Fibroblast of lung (primary cell): ENCODE measurements around the gene SYCN. TPM values are rescaled to one million over a fixed set of nuclear protein-coding genes. Genes with fewer than 3 reads are reported as not detected.

ENCODE experiments used
- DNase-seq, 2 donors: peaks; one replicate each; pipeline versions ENCODE4 v3.0.0 to v3.0.0-alpha.2; 2010; ENCODE audit warnings: low read depth in 2 of 2
- H2AFZ ChIP-seq: 2 replicates; pipeline ENCODE4 v1.5.1; 2012; ENCODE audit warnings: low read length, control low read depth, inconsistent platforms
- H3K27ac ChIP-seq: 2 replicates; pipeline ENCODE4 v1.5.1; 2011; ENCODE audit warnings: low read length, control low read depth; ENCODE audit not compliant: insufficient read depth
- H3K27me3 ChIP-seq: 2 replicates; pipeline ENCODE4 v1.5.1; 2011; ENCODE audit warnings: mild to moderate bottlenecking, low read length; ENCODE audit not compliant: control insufficient read depth, insufficient read depth
- H3K36me3 ChIP-seq: 2 replicates; pipeline ENCODE4 v1.5.1; 2011; ENCODE audit warnings: low read length; ENCODE audit not compliant: control insufficient read depth, insufficient read depth
- H3K4me1 ChIP-seq: 2 replicates; pipeline ENCODE4 v1.5.1; 2011; ENCODE audit warnings: low read length; ENCODE audit not compliant: control insufficient read depth, insufficient read depth; ENCODE audit errors: extremely low read depth
- H3K4me2 ChIP-seq: 2 replicates; pipeline ENCODE4 v1.5.1; 2011; ENCODE audit warnings: low read length, control low read depth; ENCODE audit not compliant: insufficient read depth; ENCODE audit errors: extremely low read depth
- H3K4me3 ChIP-seq, 4 experiments: fragments of 200-600 bp in 1 of 4; sonication (generic) in 1 of 4; replicated peaks in 1 of 4; 2 replicates each; pipeline ENCODE4 v1.5.1; 2011 to 2016; ENCODE audit warnings: low read length in 4 of 4, low read depth in 3 of 4, mild to moderate bottlenecking in 3 of 4, control low read depth in 2 of 4, inconsistent platforms in 1 of 4, mixed read lengths in 1 of 4; ENCODE audit not compliant: insufficient read depth in 1 of 4; ENCODE audit errors: control extremely low read depth in 1 of 4
- H3K79me2 ChIP-seq: 2 replicates; pipeline ENCODE4 v1.5.1; 2012; ENCODE audit warnings: mild to moderate bottlenecking, low read length, inconsistent platforms; ENCODE audit not compliant: control insufficient read depth, insufficient read depth
- H3K9ac ChIP-seq: 2 replicates; pipeline ENCODE4 v1.5.1; 2011; ENCODE audit warnings: mild to moderate bottlenecking, low read length, control low read depth; ENCODE audit not compliant: insufficient read depth
- H3K9me3 ChIP-seq: 2 replicates; pipeline ENCODE4 v1.5.1; 2012; ENCODE audit warnings: low read depth, low read length; ENCODE audit not compliant: control insufficient read depth, insufficient read depth
- H4K20me1 ChIP-seq: 2 replicates; pipeline ENCODE4 v1.5.1; 2011; ENCODE audit warnings: low read length; ENCODE audit not compliant: control insufficient read depth, insufficient read depth; ENCODE audit errors: extremely low read depth
- EZH2 ChIP-seq: IDR thresholded peaks from 2 replicates; pipeline ENCODE4 v1.5.1; 2012; ENCODE audit warnings: low read length, control low read depth, mild to moderate bottlenecking; ENCODE audit errors: missing control alignments
- polyA plus RNA-seq, 2 donors: library from polyadenylated mRNA; depleted of rRNA in 1 of 2; stranded (reverse) in 1 of 2; unstranded in 1 of 2; fragments of >200 nt; gene quantifications; 2 replicates each; pipeline ENCODE4 v1.2.1, GENCODE V29; 2011 to 2012; ENCODE audit warnings: missing spikeins in 1 of 2
- total RNA-seq: library from RNA; depleted of rRNA; stranded (reverse); fragments of >200 nt; gene quantifications from 2 replicates; pipeline ENCODE4 v1.2.1, GENCODE V29; 2014
- TF ChIP-seq, protein P1 (sequence below), 2 donors: IDR thresholded peaks in 1 of 2; conservative IDR thresholded peaks in 1 of 2; 1 replicate in 1 of 2; 2 replicates in 1 of 2; pipeline ENCODE4 v1.5.1; 2011 to 2012; ENCODE audit warnings: low read length in 2 of 2, control low read depth in 1 of 2, inconsistent platforms in 1 of 2, low read depth in 1 of 2, mild to moderate bottlenecking in 1 of 2

Gene SYCN
- total and polyA plus RNA-seq, 2 donors (not counting 1 experiment from before 2014, with no cell fraction given) = not detected

DNA sequence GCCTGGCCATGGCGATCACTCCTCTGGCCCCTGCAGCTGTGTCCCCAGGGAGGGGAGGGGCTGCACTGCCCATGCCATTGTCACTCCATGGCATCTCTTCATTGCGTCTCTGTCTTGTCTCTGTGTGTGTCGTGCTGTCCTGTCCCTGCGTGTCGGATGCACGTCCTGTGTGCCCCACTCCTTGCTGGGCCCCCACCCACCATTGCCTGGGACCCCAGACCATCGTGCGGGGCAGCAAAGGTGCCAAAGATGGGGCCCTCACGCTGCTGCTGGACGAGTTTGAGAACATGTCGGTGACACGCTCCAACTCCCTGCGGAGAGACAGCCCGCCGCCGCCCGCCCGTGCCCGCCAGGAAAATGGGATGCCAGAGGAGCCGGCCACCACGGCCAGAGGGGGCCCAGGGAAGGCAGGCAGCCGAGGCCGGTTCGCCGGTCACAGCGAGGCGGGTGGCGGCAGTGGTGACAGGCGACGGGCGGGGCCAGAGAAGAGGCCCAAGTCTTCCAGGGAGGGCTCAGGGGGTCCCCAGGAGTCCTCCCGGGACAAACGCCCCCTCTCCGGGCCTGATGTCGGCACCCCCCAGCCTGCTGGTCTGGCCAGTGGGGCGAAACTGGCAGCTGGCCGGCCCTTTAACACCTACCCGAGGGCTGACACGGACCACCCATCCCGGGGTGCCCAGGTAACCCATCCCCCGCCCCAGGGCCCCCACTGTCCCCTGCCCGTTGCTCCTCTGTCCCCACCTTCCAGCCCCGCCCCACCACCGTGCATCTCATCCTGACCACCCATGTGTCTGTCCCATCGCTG lies 31.2 kb downstream of the SYCN start:
- Histone ChIP-seq H3K9me3 (no peaks in the 10 kb centered on the region), H3K4me3 (no peak overlapping the region), H2AFZ (no peak overlapping the region), H3K4me1 (no peaks in the 10 kb centered on the region), H3K79me2 (no peaks in the 10 kb centered on the region), H3K27me3 (no peaks in the 10 kb centered on the region), H3K4me2 (no peak overlapping the region), H3K27ac (no peak overlapping the region), H3K36me3 (peaks cover 6% of the 10 kb centered on the region), H4K20me1 (no peaks in the 10 kb centered on the region), H3K9ac (no peak overlapping the region)
- no peak for DNase-seq
- TF ChIP-seq, protein P1, sequence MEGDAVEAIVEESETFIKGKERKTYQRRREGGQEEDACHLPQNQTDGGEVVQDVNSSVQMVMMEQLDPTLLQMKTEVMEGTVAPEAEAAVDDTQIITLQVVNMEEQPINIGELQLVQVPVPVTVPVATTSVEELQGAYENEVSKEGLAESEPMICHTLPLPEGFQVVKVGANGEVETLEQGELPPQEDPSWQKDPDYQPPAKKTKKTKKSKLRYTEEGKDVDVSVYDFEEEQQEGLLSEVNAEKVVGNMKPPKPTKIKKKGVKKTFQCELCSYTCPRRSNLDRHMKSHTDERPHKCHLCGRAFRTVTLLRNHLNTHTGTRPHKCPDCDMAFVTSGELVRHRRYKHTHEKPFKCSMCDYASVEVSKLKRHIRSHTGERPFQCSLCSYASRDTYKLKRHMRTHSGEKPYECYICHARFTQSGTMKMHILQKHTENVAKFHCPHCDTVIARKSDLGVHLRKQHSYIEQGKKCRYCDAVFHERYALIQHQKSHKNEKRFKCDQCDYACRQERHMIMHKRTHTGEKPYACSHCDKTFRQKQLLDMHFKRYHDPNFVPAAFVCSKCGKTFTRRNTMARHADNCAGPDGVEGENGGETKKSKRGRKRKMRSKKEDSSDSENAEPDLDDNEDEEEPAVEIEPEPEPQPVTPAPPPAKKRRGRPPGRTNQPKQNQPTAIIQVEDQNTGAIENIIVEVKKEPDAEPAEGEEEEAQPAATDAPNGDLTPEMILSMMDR (conservative IDR thresholded peaks at IDR 0.05 in 1 of 2, IDR thresholded peaks at IDR 0.05 in 1 of 2; ENCODE audit: low read depth in 1 of 2, low read length in 2 of 2) = no peak
- TF ChIP-seq EZH2 = no peak

DNA sequence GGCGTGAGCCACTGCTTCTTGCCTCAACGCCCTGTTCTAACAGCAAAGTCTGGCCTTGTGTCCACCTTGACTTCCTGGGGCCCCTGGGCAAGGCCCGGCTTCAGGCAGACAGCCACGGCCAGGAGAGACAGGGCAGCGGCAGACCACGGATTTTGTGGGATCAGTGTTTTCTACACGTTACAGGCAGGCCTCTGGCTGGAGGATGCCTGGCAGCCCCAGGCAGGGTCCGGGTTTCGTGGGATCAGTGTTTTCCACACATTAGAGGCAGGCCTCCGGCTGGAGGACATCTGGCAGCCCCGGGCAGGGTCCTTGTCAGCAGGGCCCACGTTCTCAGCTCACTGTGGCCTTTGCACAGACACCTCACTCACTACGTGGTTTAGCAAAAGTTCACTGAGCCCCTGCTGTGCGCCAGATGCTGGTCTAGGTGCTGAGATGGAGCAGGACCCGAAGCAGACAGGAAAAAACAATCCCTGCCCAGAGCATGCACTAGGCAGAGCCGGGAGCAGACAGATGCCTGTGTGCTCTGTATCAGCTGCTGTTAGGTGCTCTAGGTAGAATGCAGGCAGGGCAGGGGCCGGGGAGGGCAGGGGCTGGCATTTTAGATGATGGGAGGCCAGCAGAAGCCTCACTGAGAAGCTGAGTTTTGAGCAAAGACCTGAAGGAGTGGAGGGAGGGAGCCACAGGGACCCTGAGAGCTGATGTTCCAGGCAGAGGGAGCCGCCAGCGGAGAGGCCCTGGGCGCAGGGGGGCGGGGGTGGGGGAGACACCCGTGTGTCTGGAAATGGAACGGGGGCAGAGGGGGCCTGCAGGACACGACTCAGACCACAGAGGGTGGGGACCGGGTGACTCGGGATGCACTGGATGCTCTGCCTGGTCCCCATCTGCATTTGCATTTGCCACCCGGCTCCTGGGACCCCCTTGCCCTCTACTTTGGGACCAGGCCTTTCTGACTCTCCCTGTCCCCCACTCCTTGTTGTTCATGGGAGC lies 32.3 kb downstream of the SYCN start:
- Histone ChIP-seq H3K4me1 (no peaks in the 10 kb centered on the region), H3K4me2 (no peak overlapping the region), H3K9ac (no peak overlapping the region), H3K27me3 (no peaks in the 10 kb centered on the region), H4K20me1 (no peaks in the 10 kb centered on the region), H3K36me3 (peaks cover 6% of the 10 kb centered on the region), H3K9me3 (no peaks in the 10 kb centered on the region), H3K79me2 (no peaks in the 10 kb centered on the region), H2AFZ (no peak overlapping the region), H3K27ac (no peak overlapping the region), H3K4me3 (no peak overlapping the region)
- no peak for TF ChIP-seq EZH2
- TF ChIP-seq, protein P1 (conservative IDR thresholded peaks at IDR 0.05 in 1 of 2, IDR thresholded peaks at IDR 0.05 in 1 of 2; ENCODE audit: low read depth in 1 of 2, low read length in 2 of 2) = no peak
- DNase-seq = no peak
